Fibroblast of gingiva (primary cell): Measurements from ENCODE around the gene LRRC14B.
"Not testable (repeated sequence)": the region's sequence is repeated elsewhere in the genome, so short reads cannot be mapped to it uniquely, and the experiment has no call there.

Source experiments
- DNase-seq: peaks from one replicate; pipeline ENCODE4 v3.0.0-alpha.2; 2011; ENCODE audit warnings: low read depth

Gene LRRC14B

DNA sequence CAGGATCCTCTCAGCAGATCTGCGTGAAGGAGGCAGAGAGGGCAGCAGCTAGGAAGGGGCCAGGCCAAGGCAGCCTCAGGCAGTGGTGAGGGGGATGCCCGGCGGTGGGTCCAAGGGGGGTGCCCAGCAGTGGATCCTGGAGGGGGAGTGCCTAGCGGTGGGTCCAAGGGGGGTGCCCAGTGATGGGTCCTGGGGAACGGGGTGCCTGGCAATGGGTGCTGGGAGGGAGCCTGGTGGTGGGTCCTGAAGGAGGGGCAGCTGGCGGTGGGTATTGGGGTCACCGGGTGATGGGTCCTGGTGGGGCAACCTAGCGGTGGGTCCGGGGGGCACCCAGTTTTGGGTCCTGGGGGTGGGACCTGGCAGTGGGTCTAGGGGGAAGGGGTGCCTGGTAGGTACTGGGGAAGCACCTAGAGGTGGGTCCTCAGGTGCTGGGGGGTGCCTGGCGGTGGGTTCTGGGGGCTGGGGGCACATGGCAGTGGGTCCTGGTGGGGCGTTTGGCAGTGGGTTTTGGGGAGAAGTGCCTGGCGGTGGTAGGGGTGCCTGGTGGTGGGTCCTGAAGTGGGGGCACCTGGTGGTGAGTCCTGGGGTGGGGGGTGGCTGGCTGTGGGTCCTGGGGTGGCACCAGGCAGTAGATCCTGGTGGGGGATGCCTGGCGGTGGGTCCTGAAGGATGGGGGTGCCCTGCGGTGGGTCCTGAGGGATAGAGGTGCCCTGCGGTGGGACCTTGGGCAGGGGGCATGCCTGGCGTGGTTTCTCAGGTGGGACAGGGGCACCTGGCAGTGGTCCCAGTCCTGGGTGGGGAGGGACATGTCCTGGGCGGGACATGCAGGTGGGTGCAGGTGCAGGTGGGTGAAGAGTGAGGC, 1.9 kb downstream of the LRRC14B start:
- DNase-seq: no peak

DNA sequence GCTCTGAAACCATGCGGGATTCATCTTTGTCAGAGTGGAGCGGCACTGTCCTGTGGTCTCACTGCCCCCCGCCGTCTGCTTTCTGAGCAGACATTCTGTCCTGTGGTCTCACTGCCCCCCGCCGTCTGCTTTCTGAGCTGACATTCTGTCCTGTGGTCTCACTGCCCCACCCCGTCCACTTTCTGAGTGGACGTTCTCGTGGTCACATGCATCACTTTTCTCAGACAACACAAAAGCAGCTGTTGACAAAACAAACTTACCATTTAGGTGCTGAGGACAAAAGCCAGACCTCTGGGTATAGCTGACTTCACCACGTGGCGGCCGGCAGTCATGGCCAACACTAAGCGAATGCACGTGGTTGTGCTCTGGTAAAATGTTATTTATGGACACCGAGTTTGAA, 2.8 kb downstream of the LRRC14B start:
- DNase-seq: no peak

DNA sequence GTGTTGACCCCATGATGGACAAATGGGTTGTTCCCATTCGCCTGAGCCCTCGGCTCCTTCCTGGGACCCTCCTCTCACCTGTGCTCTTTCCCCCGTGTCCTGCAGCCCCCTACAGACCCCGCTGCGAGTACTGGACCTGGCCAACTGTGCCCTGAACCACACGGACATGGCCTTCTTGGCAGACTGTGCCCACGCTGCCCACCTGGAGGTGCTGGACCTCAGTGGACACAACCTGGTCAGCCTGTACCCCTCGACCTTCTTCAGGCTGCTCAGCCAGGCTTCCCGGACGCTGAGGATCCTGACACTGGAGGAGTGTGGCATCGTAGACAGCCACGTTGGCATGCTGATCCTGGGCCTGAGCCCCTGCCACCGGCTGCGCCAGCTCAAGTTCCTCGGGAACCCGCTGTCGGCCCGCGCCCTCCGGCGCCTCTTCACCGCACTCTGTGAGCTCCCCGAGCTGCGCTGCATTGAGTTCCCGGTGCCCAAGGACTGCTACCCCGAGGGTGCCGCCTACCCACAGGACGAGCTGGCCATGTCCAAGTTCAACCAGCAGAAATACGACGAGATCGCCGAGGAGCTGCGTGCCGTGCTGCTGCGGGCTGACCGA, 3.4 kb downstream of the LRRC14B start:
- DNase-seq: no peak

DNA sequence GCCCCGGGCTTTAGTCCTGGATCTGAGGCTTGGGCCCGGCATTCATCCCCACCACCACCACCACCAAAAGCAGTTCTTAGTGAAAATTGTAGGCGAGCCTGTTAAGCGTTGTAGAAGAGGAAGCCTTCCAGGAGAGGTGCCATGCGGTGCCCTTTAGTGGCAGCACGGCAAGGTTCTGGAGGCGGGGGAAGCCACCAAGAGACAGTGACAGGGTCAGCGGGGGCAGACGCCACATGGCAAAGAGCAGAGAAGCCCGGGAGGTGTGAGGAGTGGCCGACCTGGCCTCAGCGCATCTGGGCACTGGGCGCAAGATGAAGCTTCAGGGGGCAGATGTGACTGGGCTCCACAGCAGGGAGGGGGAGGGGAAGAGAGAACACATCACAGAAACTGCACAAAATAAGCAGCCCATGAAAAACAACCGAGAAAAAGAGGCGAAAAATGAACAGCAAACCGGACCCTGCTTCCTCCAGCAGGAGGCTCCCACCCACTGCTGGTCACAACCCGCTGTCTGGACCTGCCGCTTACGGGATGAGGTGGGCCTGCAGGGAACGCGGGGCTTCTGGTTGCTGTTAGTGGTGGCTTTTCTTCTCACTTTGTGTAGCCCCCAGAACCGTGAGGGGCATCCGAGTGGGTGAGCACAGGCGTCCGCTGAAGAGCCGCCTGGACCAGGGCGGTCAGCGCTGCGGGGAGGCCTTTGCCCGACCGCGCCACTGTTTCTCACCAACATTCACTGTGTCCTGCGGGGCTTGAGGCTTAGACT, 4.3 kb downstream of the LRRC14B start:
- DNase-seq: no peak

DNA sequence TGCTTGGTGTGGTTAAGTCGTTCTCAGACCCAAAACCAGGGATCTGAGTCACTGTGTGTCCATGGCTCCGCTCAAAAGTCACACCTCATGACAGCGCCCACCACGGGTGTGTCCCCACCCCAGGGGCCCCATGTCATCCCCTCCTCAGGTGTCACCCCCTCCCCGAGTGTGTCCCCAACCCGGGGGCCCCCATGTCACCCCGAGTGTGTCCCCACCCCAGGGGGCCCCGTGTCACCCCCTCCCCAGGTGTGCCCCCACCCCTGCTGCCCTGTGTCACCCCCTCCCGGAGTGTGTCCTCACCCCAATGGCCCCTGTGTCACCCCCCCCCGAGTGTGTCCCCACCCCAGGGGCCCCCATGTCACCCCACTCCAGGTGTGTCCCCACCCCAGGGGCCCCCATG, 5.1 kb downstream of the LRRC14B start:
- no peak for DNase-seq

DNA sequence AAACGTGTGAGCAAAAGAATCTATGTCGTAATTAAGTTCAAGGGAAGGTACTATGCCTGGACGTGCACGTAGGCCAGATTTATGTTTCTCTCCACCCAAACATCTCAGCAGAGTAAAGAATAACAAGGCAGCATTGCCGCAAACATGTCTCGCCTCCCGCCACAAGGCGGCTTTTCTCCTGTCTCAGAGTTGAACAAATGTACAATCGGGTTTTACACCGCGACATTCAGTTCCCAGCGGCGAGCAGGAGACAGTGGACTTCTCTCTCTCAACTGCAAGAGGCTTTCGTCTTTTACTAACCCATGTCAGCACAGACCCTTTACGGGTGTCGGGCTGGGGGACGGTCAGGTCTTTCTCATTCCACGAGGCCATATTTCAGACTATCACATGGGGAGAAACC, 5.7 kb downstream of the LRRC14B start:
- not testable (repeated sequence) for DNase-seq

DNA sequence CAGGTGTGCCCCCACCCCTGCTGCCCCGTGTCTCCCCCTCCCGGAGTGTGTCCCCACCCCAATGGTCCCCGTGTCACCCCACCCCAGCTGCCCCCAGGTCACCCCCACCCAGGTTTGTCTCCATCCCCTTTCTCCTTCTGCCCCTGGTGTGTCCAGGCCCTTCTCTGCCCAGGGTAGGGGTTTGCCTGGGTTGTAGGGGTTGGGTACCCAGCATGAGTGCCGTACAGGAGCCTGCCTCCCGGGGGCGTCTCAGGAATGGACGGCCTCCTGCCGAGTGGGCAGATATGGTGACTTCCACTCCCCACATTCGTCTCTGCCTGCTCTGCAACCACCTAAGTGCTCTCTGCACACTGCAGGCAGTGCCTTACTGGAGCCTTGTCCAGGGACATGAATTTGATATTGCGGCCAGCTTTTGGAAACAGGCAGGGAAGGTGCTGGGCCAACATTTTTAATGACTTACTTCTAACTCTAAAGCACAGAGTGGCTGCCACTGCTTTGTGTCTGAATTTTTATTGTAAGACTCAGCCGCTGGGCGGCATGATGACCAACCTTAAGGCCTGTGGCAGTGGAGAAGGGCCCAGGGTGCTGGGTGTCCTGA, 6.7 kb downstream of the LRRC14B start:
- DNase-seq: no peak

DNA sequence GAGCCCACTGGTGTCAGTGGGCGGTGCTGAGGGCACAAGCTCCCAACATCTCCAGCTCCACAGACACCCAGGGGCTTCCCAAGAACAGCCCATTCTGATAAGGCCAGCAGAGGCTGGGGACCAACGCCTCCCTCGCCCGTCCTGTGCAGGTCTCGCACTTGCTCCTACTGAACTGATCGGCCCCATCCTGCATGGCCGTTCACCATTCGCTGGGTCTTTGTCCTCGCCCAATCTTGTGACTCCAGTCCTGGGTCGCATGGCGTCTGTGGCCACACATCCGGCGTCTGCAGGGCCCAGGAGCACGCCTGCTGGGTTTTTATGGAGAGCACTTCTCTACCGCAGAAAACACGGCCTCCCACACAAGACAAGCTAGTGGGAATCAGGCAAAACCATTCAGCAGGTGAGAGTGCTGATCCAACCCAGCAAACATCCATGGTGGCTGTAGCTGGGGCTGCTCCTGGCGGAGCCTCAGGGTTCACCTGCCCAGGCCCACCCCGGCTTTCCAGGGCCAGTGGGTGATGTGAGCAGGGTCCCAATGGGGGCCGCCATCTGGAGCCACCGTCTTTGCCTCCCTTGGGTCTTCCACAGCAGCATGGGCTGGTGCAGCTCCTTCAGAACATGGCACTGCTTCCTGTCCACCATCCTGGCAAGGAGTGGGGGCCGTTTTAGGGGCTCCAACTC, 7.4 kb downstream of the LRRC14B start:
- no peak for DNase-seq

DNA sequence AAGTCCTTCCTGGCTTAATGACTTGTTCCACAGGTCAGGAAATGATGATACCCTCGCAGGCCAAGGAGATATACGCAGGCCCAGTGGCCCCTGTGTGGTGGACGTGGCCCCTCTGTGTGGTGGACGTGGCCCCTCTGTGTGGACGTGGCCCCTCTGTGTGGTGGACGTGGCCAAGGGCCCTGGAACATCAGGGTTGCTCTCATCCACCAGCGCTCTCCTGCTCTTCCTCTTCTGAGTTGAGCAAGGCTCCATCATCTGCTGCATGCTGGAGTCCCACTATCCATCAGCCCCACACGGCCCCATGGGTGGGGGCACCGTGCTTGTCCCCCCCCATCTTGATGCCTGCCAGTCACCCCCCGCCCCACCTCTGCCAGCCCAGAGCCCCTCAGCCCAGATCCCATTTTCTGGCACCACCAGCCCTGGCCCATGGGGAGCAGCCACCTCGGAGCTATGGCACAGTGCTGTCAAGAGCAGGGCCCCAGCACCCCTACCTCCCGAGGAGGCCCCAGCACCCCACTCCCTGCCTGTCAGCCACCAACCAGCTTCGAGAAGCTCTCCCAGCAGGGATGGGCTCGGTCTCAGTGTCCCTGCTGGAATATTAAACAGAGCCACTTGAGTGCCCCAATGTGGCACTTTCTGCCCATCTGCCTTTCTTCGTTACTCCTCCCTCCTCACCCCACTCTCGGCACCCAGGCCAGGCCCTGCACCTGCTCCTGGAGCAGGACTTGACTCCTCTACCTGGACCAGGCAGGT, 8.1 kb downstream of the LRRC14B start:
- DNase-seq: no peak

DNA sequence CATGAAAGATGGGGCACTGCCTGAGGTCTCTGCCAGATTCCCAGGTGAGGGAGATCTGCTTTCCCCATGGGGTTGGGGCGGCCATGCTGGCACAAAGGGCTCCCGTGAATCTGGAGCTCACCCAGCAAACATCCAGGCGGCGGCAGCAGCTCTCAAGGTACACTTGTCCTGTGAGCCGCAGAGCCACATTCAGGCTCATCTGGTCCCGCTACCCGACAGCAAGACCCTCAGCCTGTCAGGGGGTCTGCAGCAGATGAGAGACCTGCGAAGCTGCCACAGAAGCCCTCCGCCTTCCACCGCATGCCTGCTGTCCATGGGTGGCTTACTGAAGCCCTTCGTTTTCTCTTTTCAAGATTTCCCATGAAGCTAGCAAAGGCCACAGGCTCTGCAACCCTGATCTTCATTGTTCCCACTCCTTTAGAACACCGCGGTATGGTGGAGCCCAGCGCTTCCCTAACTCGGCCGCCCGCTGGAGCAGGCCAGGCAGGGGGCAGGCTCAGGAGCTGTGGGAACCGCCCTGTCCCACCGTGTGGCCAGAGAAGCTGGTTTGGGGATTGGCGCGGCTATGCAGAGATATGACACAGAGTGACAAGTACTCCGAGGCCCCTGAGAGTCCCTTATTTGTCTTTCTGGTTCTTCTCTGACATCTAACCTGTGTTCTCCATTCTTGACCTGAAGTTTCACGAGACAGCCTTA, 8.8 kb downstream of the LRRC14B start:
- DNase-seq: no peak

DNA sequence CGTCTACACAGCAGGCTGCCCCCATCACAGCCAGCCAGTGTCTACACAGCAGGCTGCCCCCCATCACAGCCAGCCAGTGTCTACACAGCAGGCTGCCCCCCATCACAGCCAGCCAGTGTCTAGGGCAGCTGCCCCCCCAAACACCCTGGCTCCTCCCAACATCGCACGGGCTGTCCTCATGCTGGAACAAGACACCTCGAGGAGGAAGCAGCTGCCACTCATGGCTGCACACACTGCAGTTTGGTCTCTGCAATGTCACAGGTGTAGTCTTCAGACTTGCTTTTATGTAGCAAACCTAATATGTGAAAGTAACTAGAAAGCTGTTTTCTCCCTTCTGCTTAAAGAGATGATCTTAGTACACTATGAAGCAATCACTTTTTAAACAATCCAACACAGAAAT, 9.7 kb downstream of the LRRC14B start:
- DNase-seq: no peak

DNA sequence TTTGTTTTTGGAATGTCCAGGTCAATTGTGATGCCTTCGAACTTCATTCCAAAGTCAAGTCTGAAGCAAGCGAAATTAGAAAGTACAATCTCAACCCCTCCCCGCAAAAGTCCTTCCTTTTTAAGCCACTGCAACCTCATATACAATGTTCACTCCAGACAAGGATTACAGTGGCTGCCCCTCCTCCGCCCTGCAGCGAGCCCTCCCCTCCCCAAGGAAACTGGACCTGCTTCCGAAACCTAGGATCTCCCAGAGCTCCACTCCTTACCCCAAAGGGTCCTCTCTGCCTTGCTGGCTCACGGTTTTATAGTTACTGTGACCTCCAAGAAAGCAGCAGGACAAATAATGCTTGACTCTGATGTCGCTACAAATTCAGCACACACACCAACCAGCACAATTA, 10.4 kb downstream of the LRRC14B start:
- DNase-seq: no peak

DNA sequence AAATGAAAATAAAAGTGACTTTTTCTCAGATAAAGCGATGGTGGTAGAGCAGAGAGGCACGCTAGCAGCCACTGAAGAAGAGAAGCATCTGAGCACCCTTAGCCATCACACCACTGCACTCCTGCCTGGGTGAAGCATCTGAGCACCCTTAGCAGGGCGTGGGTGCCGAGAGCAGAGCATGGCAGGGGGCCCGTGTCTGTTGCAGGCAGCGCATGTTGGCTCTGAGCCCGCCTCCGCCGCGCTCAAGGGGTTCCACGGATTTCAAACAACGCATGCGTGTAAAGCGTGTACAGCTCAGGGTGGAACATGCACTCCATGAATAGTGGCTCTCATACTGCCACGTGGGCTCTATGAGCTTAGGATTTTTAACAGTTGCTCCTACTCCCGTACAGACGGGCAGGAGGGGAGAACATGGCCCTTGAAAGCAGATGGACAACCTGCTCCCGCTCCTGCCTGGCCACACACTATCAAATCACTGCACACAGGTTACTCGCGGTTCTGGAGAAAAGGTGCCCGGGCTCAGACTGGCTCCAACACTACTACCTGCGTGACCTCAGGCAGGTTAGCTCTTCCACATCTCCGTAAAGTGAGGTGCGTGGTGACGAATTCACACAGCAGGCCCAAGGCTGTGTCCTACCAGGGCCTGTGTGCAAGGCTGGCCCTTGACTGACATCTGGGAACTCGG, 12.1 kb downstream of the LRRC14B start:
- DNase-seq: no peak

DNA sequence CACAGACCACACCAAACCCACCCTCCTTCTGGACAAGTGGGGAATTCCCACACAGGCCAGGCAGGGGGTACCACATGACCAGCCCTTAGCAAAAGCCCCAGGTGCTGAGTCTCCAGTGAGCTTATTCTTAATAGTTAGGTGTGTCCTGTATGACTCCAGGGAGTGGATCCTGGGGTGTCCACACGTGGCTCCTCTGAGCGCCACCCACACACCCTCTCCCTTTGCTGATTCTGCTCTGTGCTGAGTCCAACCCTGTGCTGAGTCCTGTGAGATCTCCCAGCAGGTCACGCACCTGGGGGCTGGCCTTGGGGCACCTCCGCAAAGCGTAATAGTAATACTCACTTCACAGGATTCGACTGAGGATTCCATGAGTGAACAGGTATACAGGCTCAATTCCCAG, 12.7 kb downstream of the LRRC14B start:
- DNase-seq: no peak

DNA sequence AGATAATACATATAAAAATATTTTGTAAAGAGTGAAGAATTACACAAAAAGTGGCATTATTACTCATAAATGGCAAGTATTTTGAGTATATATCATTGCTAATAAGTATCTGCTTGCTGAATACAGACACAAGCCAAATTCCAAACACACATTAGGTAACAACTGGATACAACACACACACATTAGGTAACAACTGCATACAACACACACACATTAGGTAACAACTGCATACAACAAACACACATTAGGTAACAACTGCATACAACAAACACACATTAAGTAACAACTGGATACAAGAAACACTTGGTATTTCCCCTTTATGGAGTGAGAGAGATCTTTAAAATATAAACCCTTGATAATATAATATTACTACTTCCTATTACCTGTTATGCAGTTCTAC, 13.2 kb downstream of the LRRC14B start:
- no peak for DNase-seq

DNA sequence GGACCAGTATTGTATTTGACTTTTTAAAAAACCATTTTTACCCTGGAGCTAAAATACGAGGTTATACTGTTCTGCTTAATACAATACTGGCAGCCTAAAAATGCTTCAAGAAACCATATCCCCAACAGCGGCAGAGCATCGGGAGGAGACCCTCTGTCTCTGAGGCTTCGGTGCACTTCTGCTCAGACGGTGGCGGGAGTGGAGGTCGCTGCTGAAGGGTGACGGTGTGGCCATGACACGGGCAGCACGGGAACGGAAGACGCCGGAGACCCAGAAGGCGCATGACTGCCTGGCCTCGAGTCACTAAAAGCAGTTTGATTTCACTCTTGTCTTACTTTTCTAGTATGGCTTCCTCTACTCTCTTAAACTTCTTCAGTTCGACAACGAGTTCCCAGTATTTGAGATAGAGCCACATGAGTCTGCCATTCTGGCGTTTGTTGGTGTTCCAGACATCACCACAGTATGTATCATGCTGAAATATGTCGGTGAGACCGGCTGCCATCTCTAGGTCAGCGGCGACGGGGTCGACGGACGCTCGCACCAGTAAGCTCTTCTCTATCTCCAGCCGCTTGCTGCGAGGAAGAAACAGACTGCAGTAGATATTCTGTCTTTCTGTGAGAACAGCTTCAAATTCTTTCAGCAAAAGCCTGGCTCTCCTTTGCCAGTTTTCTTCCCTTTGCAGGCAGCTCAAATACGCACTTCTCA, 13.8 kb downstream of the LRRC14B start:
- no peak for DNase-seq

DNA sequence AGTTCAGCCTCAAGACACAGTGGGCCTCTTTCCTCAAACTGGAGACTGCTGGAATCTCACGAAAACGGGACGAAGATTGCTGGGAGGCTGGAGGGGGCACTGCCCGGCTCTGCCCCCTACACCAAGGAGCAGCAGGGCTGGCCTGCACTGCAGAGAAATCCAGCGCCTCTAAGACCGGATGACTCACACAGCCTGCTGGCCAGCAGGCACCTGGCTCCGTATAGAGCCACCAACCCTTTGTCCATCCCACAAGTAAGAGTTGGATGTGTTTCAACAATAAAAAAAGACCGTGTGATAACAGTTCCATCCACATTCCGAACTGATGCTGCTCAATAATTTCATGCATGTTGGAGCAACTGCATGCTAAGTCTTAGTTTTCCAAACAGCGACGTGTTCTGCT, 15.1 kb downstream of the LRRC14B start:
- DNase-seq: no peak

DNA sequence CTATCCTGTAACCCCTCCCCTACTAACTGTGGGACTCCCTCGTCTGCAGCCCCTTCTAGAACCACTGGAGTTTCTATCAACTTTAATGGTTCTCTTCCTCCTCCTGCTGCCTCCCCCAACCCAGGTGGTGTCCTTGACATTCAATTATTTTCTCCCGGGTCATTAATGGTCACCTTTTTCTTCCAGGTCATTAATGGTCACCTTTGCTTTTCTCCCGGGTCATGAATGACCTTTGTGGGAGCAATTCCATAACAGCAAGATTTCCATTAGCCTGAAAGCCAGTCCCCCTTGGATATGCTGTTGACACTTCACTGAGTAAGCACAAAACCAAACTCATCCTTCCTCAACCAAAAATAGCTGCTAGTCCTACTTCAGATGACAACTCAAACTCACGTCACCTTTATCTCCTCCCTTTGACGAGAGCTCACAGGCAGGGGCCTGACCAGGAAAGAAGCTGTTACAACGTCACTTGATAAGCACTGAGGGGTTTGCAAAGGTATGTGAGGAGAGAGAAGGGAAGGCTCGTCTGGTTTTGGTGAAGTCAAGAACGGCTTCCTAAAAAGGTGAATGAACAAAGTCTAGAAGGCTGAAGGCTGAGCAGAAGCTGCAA, 15.7 kb downstream of the LRRC14B start:
- no peak for DNase-seq

DNA sequence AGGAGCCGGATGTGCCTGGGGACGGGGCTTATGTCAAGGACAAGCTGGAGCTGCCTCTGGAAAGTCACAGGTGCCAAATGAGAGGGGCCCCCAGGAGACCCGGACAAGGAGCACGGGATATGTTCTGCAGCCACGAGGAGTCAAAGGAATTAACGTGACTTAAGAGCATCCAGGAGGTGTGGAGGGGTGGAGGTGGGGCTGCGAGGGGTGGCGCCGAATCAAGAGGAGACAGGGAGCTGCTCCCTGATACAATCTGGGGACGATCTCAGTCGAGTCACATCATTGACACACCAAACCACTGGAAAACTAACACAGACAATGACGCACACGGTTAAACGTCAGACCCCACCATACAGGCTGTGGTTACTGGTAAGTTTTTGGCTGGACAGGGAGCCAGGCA, 16.3 kb downstream of the LRRC14B start:
- no peak for DNase-seq
